ENCODE measurements around the gene TRAPPC1.

The TRAPPC1 gene

GRCh38 chr17:7940743-7941142, 9.0 kb upstream of the TRAPPC1 start:
- DNase-seq (ENCODE audit: low read depth, low spot score), result no peak

- DNase-seq (ENCODE audit: low read depth, low spot score), result no peak
Observed at GRCh38 chr17:7940034-7940433, 8.3 kb upstream of the TRAPPC1 start.

- DNase-seq (ENCODE audit: low read depth, low spot score), result no peak
Observed at GRCh38 chr17:7935859-7936258, 4.1 kb upstream of the TRAPPC1 start.

- DNase-seq (ENCODE audit: low read depth, low spot score), result no peak
Observed at GRCh38 chr17:7932949-7933348, 1.2 kb upstream of the TRAPPC1 start.

GRCh38 chr17:7932483-7932891, 741 bp upstream of the TRAPPC1 start:
- no peak for DNase-seq (ENCODE audit: low read depth, low spot score)

- DNase-seq (ENCODE audit: low read depth, low spot score), result no peak
Observed at GRCh38 chr17:7930841-7931631, 710 bp downstream of the TRAPPC1 start.

GRCh38 chr17:7929158-7930023, 2.4 kb downstream of the TRAPPC1 start, which contains the start of gene KCNAB3:
TSS of gene KCNAB3 (minus strand) at chr17:7929856. CDS start at chr17:7929435, 421 bp downstream.
- no peak for DNase-seq (ENCODE audit: low read depth, low spot score)

- DNase-seq (ENCODE audit: low read depth, low spot score), result no peak
Observed at GRCh38 chr17:7927596-7927995, 4.2 kb downstream of the TRAPPC1 start.

GRCh38 chr17:7922845-7923628, 8.7 kb downstream of the TRAPPC1 start:
- no peak for DNase-seq (ENCODE audit: low read depth, low spot score)

- no peak for DNase-seq (ENCODE audit: low read depth, low spot score)
Observed at GRCh38 chr17:7922269-7922844, 9.4 kb downstream of the TRAPPC1 start.

- no peak for DNase-seq (ENCODE audit: low read depth, low spot score)
Observed at GRCh38 chr17:7916808-7917207, 14.9 kb downstream of the TRAPPC1 start.

- no peak for DNase-seq (ENCODE audit: low read depth, low spot score)
Observed at GRCh38 chr17:7916385-7916682, 15.4 kb downstream of the TRAPPC1 start.

GRCh38 chr17:7915611-7916384, 15.9 kb downstream of the TRAPPC1 start, which contains the start of gene RNF227:
TSS of gene RNF227 (minus strand) at chr17:7916289. CDS start at chr17:7916195, 94 bp downstream.
- DNase-seq (ENCODE audit: low read depth, low spot score), result no peak

GRCh38 chr17:7915179-7915610, 16.6 kb downstream of the TRAPPC1 start:
- no peak for DNase-seq (ENCODE audit: low read depth, low spot score)

- DNase-seq (ENCODE audit: low read depth, low spot score), result no peak
Observed at GRCh38 chr17:7912927-7913524, 18.7 kb downstream of the TRAPPC1 start.

GRCh38 chr17:7911116-7911515, 20.6 kb downstream of the TRAPPC1 start:
- DNase-seq (ENCODE audit: low read depth, low spot score), result no peak

GRCh38 chr17:7910711-7911110, 21.0 kb downstream of the TRAPPC1 start:
- DNase-seq (ENCODE audit: low read depth, low spot score), result no peak

- DNase-seq (ENCODE audit: low read depth, low spot score), result no peak
Observed at GRCh38 chr17:7910281-7910680, 21.5 kb downstream of the TRAPPC1 start.

GRCh38 chr17:7909089-7909488, 22.7 kb downstream of the TRAPPC1 start:
- DNase-seq (ENCODE audit: low read depth, low spot score), result no peak
